ENCODE data around the gene SLC27A3.

SLC27A3 gene

GRCh38 chr1:153795330-153795837, 20.2 kb downstream of the SLC27A3 start:
- intact Hi-C loops (cut with DNase I): no loop called here
- DNase-seq: peak in 1 of 10 donors; percentile 78

GRCh38 chr1:153795934-153796785, 21.0 kb downstream of the SLC27A3 start:
- intact Hi-C loops (cut with DNase I): loop anchor here (2.0 kb wide), 1 partner anchor 151 kb away; the partner anchor contains the start of gene DENND4B
- DNase-seq: peak in 1 of 10 donors; percentile 66

GRCh38 chr1:153796786-153797659, 21.8 kb downstream of the SLC27A3 start:
- intact Hi-C loops (cut with DNase I): loop anchor here (1.0 to 2.0 kb wide), 2 partner anchors 150 to 189 kb away; partner anchors contain the start of genes DENND4B and RAB13
- DNase-seq: peak in 7 of 10 donors; percentile 68 to 89 (median 75)

- peak in 1 of 10 donors; percentile 26 for DNase-seq
- intact Hi-C loops (cut with DNase I): no loop called here
Observed at GRCh38 chr1:153798468-153798780, 23.2 kb downstream of the SLC27A3 start.

GRCh38 chr1:153799016-153799415, 23.8 kb downstream of the SLC27A3 start:
- intact Hi-C loops (cut with DNase I): no loop called here
- peak in 1 of 10 donors; percentile 52 for DNase-seq

GRCh38 chr1:153799566-153800465, 24.6 kb downstream of the SLC27A3 start:
- peak in 1 of 10 donors; percentile 73 for DNase-seq
- intact Hi-C loops (cut with DNase I): no loop called here

- intact Hi-C loops (cut with DNase I): no loop called here
- DNase-seq: peak in 1 of 10 donors; percentile 75
Observed at GRCh38 chr1:153800516-153800915, 25.3 kb downstream of the SLC27A3 start.

GRCh38 chr1:153801028-153801625, 25.9 kb downstream of the SLC27A3 start:
- DNase-seq: peak in 1 of 10 donors; percentile 75
- intact Hi-C loops (cut with DNase I): no loop called here

- DNase-seq: peak in 1 of 10 donors; percentile 66
- intact Hi-C loops (cut with DNase I): no loop called here
Observed at GRCh38 chr1:153801786-153802697, 26.8 kb downstream of the SLC27A3 start.

- DNase-seq: peak in 1 of 10 donors; percentile 38
- intact Hi-C loops (cut with DNase I): no loop called here
Observed at GRCh38 chr1:153803470-153804056, 28.4 kb downstream of the SLC27A3 start.

- no peak for DNase-seq
- intact Hi-C loops (cut with DNase I): no loop called here
Observed at GRCh38 chr1:153804112-153804511, 28.9 kb downstream of the SLC27A3 start.

GRCh38 chr1:153805042-153805745, 30.0 kb downstream of the SLC27A3 start:
- intact Hi-C loops (cut with DNase I): no loop called here
- DNase-seq: peak in 1 of 10 donors; percentile 9

- intact Hi-C loops (cut with DNase I): no loop called here
- peak in 1 of 10 donors; percentile 11 for DNase-seq
Observed at GRCh38 chr1:153805886-153806719, 30.9 kb downstream of the SLC27A3 start.

GRCh38 chr1:153816283-153816889, 41.2 kb downstream of the SLC27A3 start:
- intact Hi-C loops (cut with DNase I): no loop called here
- peak in 1 of 10 donors; percentile 18 for DNase-seq

GRCh38 chr1:153818876-153819275, 43.7 kb downstream of the SLC27A3 start:
- intact Hi-C loops (cut with DNase I): no loop called here
- DNase-seq: no peak

Measured in posterior cingulate gyrus (tissue), 11 donors.